ENCODE data around the gene REL. TPM values are rescaled to one million over a fixed set of nuclear protein-coding genes. Genes with fewer than 3 reads are reported as not detected.

The REL gene
- total and polyA plus RNA-seq, 5 donors from 2014 or later: 14.6 to 146 (median 15.7) TPM

GRCh38 chr2:60839126-60839813 lies 42.1 kb upstream of the REL start:
- no peak for DNase-seq
- Mint-ChIP-seq H3K36me3 (no peaks in the 10 kb centered on the region), H3K4me3 (no peak overlapping the region), H3K27ac (no peak overlapping the region), H3K4me1 (peaks cover 8 to 21% (median 14%) of the 10 kb centered on the region in 4 donors), H3K27me3 (peaks cover 5% of the 10 kb centered on the region), H3K9me3 (peaks cover 0 to 4% (median 0%) of the 10 kb centered on the region in 7 donors)
- no peak overlapping the region for H3K27ac ChIP-seq (ENCODE audit: insufficient read depth, low read length, poor library complexity, severe bottlenecking)
- ATAC-seq (ENCODE audit: low read depth in 2 of 2): no peak
- no peak overlapping the region for H3K4me3 ChIP-seq (ENCODE audit: low read depth, low read length)
- H3K36me3 ChIP-seq (ENCODE audit: control insufficient read depth, insufficient read depth, low read length): no peaks in the 10 kb centered on the region
- H3K9me3 ChIP-seq (ENCODE audit: control insufficient read depth in 2 of 2, low read length in 2 of 2): no peaks in the 10 kb centered on the region
- H3K4me1 ChIP-seq (ENCODE audit: control insufficient read depth, insufficient read depth, low read length, poor library complexity, severe bottlenecking): peaks cover 4% of the 10 kb centered on the region
- H3K27me3 ChIP-seq (ENCODE audit: control insufficient read depth, insufficient read depth, low read length): no peaks in the 10 kb centered on the region

- H3K4me1 Mint-ChIP-seq: peaks cover 9 to 21% (median 16%) of the 10 kb centered on the region in 4 donors
- H3K9me3 ChIP-seq (ENCODE audit: control insufficient read depth in 2 of 2, low read length in 2 of 2): no peaks in the 10 kb centered on the region
- H3K4me3 ChIP-seq (ENCODE audit: low read depth, low read length): no peak overlapping the region
- H3K36me3 Mint-ChIP-seq: no peaks in the 10 kb centered on the region
- ATAC-seq (ENCODE audit: low read depth in 2 of 2): peak in 1 of 2 donors; percentile 61
- H3K27me3 Mint-ChIP-seq: no peaks in the 10 kb centered on the region
- no peaks in the 10 kb centered on the region for H3K36me3 ChIP-seq (ENCODE audit: control insufficient read depth, insufficient read depth, low read length)
- H3K9me3 Mint-ChIP-seq: peaks cover 0 to 3% (median 0%) of the 10 kb centered on the region in 7 donors
- peak in 2 of 3 donors; percentile 7 to 45 for DNase-seq
- peaks cover 4% of the 10 kb centered on the region for H3K4me1 ChIP-seq (ENCODE audit: control insufficient read depth, insufficient read depth, low read length, poor library complexity, severe bottlenecking)
- peak overlapping the region; percentile 63 to 76 (median 66) for H3K27ac Mint-ChIP-seq
- no peaks in the 10 kb centered on the region for H3K27me3 ChIP-seq (ENCODE audit: control insufficient read depth, insufficient read depth, low read length)
- peak overlapping the region in 3 of 4 donors; percentile 3 to 58 (median 44) for H3K4me3 Mint-ChIP-seq
- H3K27ac ChIP-seq (ENCODE audit: insufficient read depth, low read length, poor library complexity, severe bottlenecking): no peak overlapping the region
Measured at GRCh38 chr2:60840880-60841279, 40.5 kb upstream of the REL start.

- Histone ChIP-seq H3K4me3 (ENCODE audit: low read depth, low read length) (no peak overlapping the region), H3K9me3 (ENCODE audit: control insufficient read depth in 2 of 2, low read length in 2 of 2) (no peaks in the 10 kb centered on the region), H3K27ac (ENCODE audit: insufficient read depth, low read length, poor library complexity, severe bottlenecking) (no peak overlapping the region), H3K27me3 (ENCODE audit: control insufficient read depth, insufficient read depth, low read length) (no peaks in the 10 kb centered on the region), H3K4me1 (ENCODE audit: control insufficient read depth, insufficient read depth, low read length, poor library complexity, severe bottlenecking) (peaks cover 4% of the 10 kb centered on the region), H3K36me3 (ENCODE audit: control insufficient read depth, insufficient read depth, low read length) (no peaks in the 10 kb centered on the region)
- Mint-ChIP-seq H3K9me3 (peaks cover 0 to 4% (median 0%) of the 10 kb centered on the region in 7 donors), H3K4me1 (peaks cover 11 to 21% (median 17%) of the 10 kb centered on the region in 4 donors), H3K27me3 (no peaks in the 10 kb centered on the region), H3K27ac (no peak overlapping the region), H3K36me3 (no peaks in the 10 kb centered on the region), H3K4me3 (no peak overlapping the region)
- no peak for DNase-seq
- no peak for ATAC-seq (ENCODE audit: low read depth in 2 of 2)
Measured at GRCh38 chr2:60843006-60843405, 38.4 kb upstream of the REL start.

- DNase-seq (no peak), ATAC-seq (ENCODE audit: low read depth in 2 of 2) (no peak)
- Mint-ChIP-seq H3K27me3 (no peaks in the 10 kb centered on the region), H3K4me1 (peaks cover 11 to 21% (median 17%) of the 10 kb centered on the region in 4 donors), H3K9me3 (peaks cover 0 to 4% (median 0%) of the 10 kb centered on the region in 7 donors), H3K36me3 (no peaks in the 10 kb centered on the region), H3K4me3 (no peak overlapping the region), H3K27ac (peak overlapping the region in 1 of 3 donors; percentile 26)
- Histone ChIP-seq H3K4me1 (ENCODE audit: control insufficient read depth, insufficient read depth, low read length, poor library complexity, severe bottlenecking) (peaks cover 4% of the 10 kb centered on the region), H3K9me3 (ENCODE audit: control insufficient read depth in 2 of 2, low read length in 2 of 2) (no peaks in the 10 kb centered on the region), H3K27me3 (ENCODE audit: control insufficient read depth, insufficient read depth, low read length) (no peaks in the 10 kb centered on the region), H3K4me3 (ENCODE audit: low read depth, low read length) (no peak overlapping the region), H3K27ac (ENCODE audit: insufficient read depth, low read length, poor library complexity, severe bottlenecking) (no peak overlapping the region), H3K36me3 (ENCODE audit: control insufficient read depth, insufficient read depth, low read length) (no peaks in the 10 kb centered on the region)
Measured at GRCh38 chr2:60844105-60844504, 37.3 kb upstream of the REL start.

- Histone ChIP-seq H3K4me1 (ENCODE audit: control insufficient read depth, insufficient read depth, low read length, poor library complexity, severe bottlenecking) (no peaks in the 10 kb centered on the region), H3K27ac (ENCODE audit: insufficient read depth, low read length, poor library complexity, severe bottlenecking) (no peak overlapping the region), H3K4me3 (ENCODE audit: low read depth, low read length) (no peak overlapping the region), H3K27me3 (ENCODE audit: control insufficient read depth, insufficient read depth, low read length) (no peaks in the 10 kb centered on the region), H3K36me3 (ENCODE audit: control insufficient read depth, insufficient read depth, low read length) (no peaks in the 10 kb centered on the region), H3K9me3 (ENCODE audit: control insufficient read depth in 2 of 2, low read length in 2 of 2) (no peaks in the 10 kb centered on the region)
- Mint-ChIP-seq H3K27me3 (no peaks in the 10 kb centered on the region), H3K27ac (peak overlapping the region in 1 of 3 donors; percentile 23), H3K36me3 (no peaks in the 10 kb centered on the region), H3K4me3 (no peak overlapping the region), H3K4me1 (peaks cover 2 to 8% (median 4%) of the 10 kb centered on the region in 4 donors), H3K9me3 (peaks cover 0 to 2% (median 0%) of the 10 kb centered on the region in 7 donors)
- DNase-seq (no peak), ATAC-seq (ENCODE audit: low read depth in 2 of 2) (no peak)
Measured at GRCh38 chr2:60847854-60848253, 33.5 kb upstream of the REL start.

- ATAC-seq (ENCODE audit: low read depth in 2 of 2): no peak
Measured at GRCh38 chr2:60849187-60849586, 32.2 kb upstream of the REL start.

GRCh38 chr2:60852282-60852860 lies 29.0 kb upstream of the REL start:
- H3K36me3 Mint-ChIP-seq: no peaks in the 10 kb centered on the region
- H3K27me3 Mint-ChIP-seq: no peaks in the 10 kb centered on the region
- no peaks in the 10 kb centered on the region for H3K9me3 ChIP-seq (ENCODE audit: control insufficient read depth in 2 of 2, low read length in 2 of 2)
- ATAC-seq (ENCODE audit: low read depth in 2 of 2) (no peak), DNase-seq (no peak)
- H3K27ac ChIP-seq (ENCODE audit: insufficient read depth, low read length, poor library complexity, severe bottlenecking): no peak overlapping the region
- H3K36me3 ChIP-seq (ENCODE audit: control insufficient read depth, insufficient read depth, low read length): no peaks in the 10 kb centered on the region
- no peak overlapping the region for H3K27ac Mint-ChIP-seq
- peaks cover 2% of the 10 kb centered on the region for H3K27me3 ChIP-seq (ENCODE audit: control insufficient read depth, insufficient read depth, low read length)
- no peaks in the 10 kb centered on the region for H3K4me1 Mint-ChIP-seq
- H3K4me1 ChIP-seq (ENCODE audit: control insufficient read depth, insufficient read depth, low read length, poor library complexity, severe bottlenecking): no peaks in the 10 kb centered on the region
- H3K4me3 ChIP-seq (ENCODE audit: low read depth, low read length): no peak overlapping the region
- H3K4me3 Mint-ChIP-seq: no peak overlapping the region
- H3K9me3 Mint-ChIP-seq: no peaks in the 10 kb centered on the region

More at GRCh38 chr2:60849187-60849586, 32.2 kb upstream of the REL start:
- H3K4me1 Mint-ChIP-seq: peaks cover 0 to 5% (median 1%) of the 10 kb centered on the region in 4 donors
- no peaks in the 10 kb centered on the region for H3K36me3 Mint-ChIP-seq
- H3K27ac ChIP-seq (ENCODE audit: insufficient read depth, low read length, poor library complexity, severe bottlenecking): no peak overlapping the region
- no peaks in the 10 kb centered on the region for H3K36me3 ChIP-seq (ENCODE audit: control insufficient read depth, insufficient read depth, low read length)
- H3K4me1 ChIP-seq (ENCODE audit: control insufficient read depth, insufficient read depth, low read length, poor library complexity, severe bottlenecking): no peaks in the 10 kb centered on the region
- DNase-seq: no peak
- peaks cover 0 to 2% (median 0%) of the 10 kb centered on the region in 7 donors for H3K9me3 Mint-ChIP-seq
- no peaks in the 10 kb centered on the region for H3K9me3 ChIP-seq (ENCODE audit: control insufficient read depth in 2 of 2, low read length in 2 of 2)
- no peak overlapping the region for H3K4me3 Mint-ChIP-seq
- H3K27ac Mint-ChIP-seq: no peak overlapping the region
- no peaks in the 10 kb centered on the region for H3K27me3 Mint-ChIP-seq
- peaks cover 2% of the 10 kb centered on the region for H3K27me3 ChIP-seq (ENCODE audit: control insufficient read depth, insufficient read depth, low read length)
- no peak overlapping the region for H3K4me3 ChIP-seq (ENCODE audit: low read depth, low read length)

Measured in CD4-positive, CD25-positive, alpha-beta regulatory T cell (primary cell).